CD4-positive, CD25-positive, alpha-beta regulatory T cell (primary cell): ENCODE measurements around the gene ABCD1. TPM values are rescaled to one million over a fixed set of nuclear protein-coding genes. Genes with fewer than 3 reads are reported as not detected.

Experiments
- ATAC-seq, 2 donors: fragments of 150-1000 bp; cut with Tn5 transposase; one replicate each; pipeline ENCODE4 v1.10.0; 2021; ENCODE audit warnings: low read depth in 2 of 2, moderate number of reproducible peaks in 2 of 2, moderate library complexity in 1 of 2
- DNase-seq, 3 donors: peaks; one replicate each; pipeline versions ENCODE4 v3.0.0 to v3.0.0-alpha.2; 2012 to 2022; ENCODE audit warnings: mixed read lengths in 1 of 3
- H3K27ac ChIP-seq: one replicate; pipeline ENCODE4 v1.7.0; 2013; ENCODE audit warnings: mild to moderate bottlenecking, low read length; ENCODE audit not compliant: insufficient read depth, poor library complexity, severe bottlenecking
- H3K27me3 ChIP-seq: one replicate; pipeline ENCODE4 v1.7.0; 2013; ENCODE audit warnings: low read length; ENCODE audit not compliant: control insufficient read depth, insufficient read depth
- H3K36me3 ChIP-seq: one replicate; pipeline ENCODE4 v1.7.0; 2013; ENCODE audit warnings: mild to moderate bottlenecking, low read length, moderate library complexity; ENCODE audit not compliant: control insufficient read depth, insufficient read depth
- H3K4me1 ChIP-seq: 2 replicates; pipeline ENCODE4 v1.7.0; 2013; ENCODE audit warnings: mild to moderate bottlenecking, low read length; ENCODE audit not compliant: insufficient read depth, control insufficient read depth, poor library complexity, severe bottlenecking
- H3K4me3 ChIP-seq: one replicate; pipeline ENCODE4 v1.7.0; 2013; ENCODE audit warnings: low read depth, mild to moderate bottlenecking, low read length, moderate library complexity
- H3K9me3 ChIP-seq, 2 experiments: 1 replicate in 1 of 2; 2 replicates in 1 of 2; pipeline ENCODE4 v1.7.0; 2013; ENCODE audit warnings: low read length in 2 of 2, mild to moderate bottlenecking in 1 of 2, moderate library complexity in 1 of 2; ENCODE audit not compliant: control insufficient read depth in 2 of 2
- H3K27ac Mint-ChIP-seq, 3 donors: one replicate each; pipeline ENCODE4 v1.8.0; 2020 to 2022; ENCODE audit warnings: mild to moderate bottlenecking in 3 of 3, mixed read lengths in 3 of 3, moderate library complexity in 2 of 3
- H3K27me3 Mint-ChIP-seq: one replicate; pipeline ENCODE4 v1.8.0; 2022; ENCODE audit warnings: mild to moderate bottlenecking, mixed read lengths
- H3K36me3 Mint-ChIP-seq: one replicate; pipeline ENCODE4 v1.8.0; 2020; ENCODE audit warnings: mixed read lengths
- H3K4me1 Mint-ChIP-seq, 4 donors: one replicate each; pipeline ENCODE4 v1.8.0; 2020 to 2022; ENCODE audit warnings: mixed read lengths in 4 of 4, mild to moderate bottlenecking in 1 of 4
- H3K4me3 Mint-ChIP-seq, 4 donors: one replicate each; pipeline ENCODE4 v1.8.0; 2020 to 2022; ENCODE audit warnings: mild to moderate bottlenecking in 4 of 4, mixed read lengths in 4 of 4, moderate library complexity in 3 of 4
- H3K9me3 Mint-ChIP-seq, 7 donors: one replicate each; pipeline ENCODE4 v1.8.0; 2020 to 2022; ENCODE audit warnings: mixed read lengths in 7 of 7, mild to moderate bottlenecking in 3 of 7, moderate library complexity in 2 of 7
- polyA plus RNA-seq, 4 donors: library from polyadenylated mRNA; unstranded; fragments of 300-500 nt; fragmentation: Illumina TruSeq; gene quantifications; one replicate each; pipeline ENCODE4 v1.2.3, GENCODE V29; 2021
- total RNA-seq: library from RNA; stranded (reverse); gene quantifications from one replicate; pipeline ENCODE4 v1.2.3, GENCODE V29; 2022

ABCD1 gene
- total and polyA plus RNA-seq, 5 donors from 2014 or later = 1.1 to 7.5 (median 1.7) TPM

- no peaks in the 10 kb centered on the region for H3K36me3 ChIP-seq
- peak; percentile 77 to 85 for ATAC-seq
- DNase-seq = peak; percentile 64 to 71 (median 67)
- no peaks in the 10 kb centered on the region for H3K9me3 ChIP-seq
- no peak within 1 kb of the TSS for H3K4me3 ChIP-seq
- Mint-ChIP-seq H3K27me3 (no peaks in the 10 kb centered on the region), H3K4me3 (peak within 1 kb of the TSS in 1 of 4 donors; percentile 13), H3K36me3 (no peaks in the 10 kb centered on the region), H3K4me1 (peaks cover 0 to 4% (median 0%) of the 10 kb centered on the region in 4 donors), H3K27ac (no peak within 1 kb of the TSS), H3K9me3 (no peaks in the 10 kb centered on the region)
- no peaks in the 10 kb centered on the region for H3K4me1 ChIP-seq
- H3K27ac ChIP-seq = no peak within 1 kb of the TSS
- H3K27me3 ChIP-seq = no peaks in the 10 kb centered on the region
Measured at GRCh38 chrX:153763989-153764755, 39.5 kb downstream of the ABCD1 start, which contains the start of gene PLXNB3. Gene PLXNB3 (plus strand): TSS chrX:153764249. CDS start chrX:153765536, 1,287 bp downstream.

- no peaks in the 10 kb centered on the region for H3K27me3 Mint-ChIP-seq
- no peaks in the 10 kb centered on the region for H3K27me3 ChIP-seq
- no peaks in the 10 kb centered on the region for H3K9me3 ChIP-seq
- H3K9me3 Mint-ChIP-seq = no peaks in the 10 kb centered on the region
- no peaks in the 10 kb centered on the region for H3K36me3 ChIP-seq
- no peak overlapping the region for H3K27ac ChIP-seq
- no peak overlapping the region for H3K4me3 Mint-ChIP-seq
- no peak overlapping the region for H3K4me3 ChIP-seq
- no peaks in the 10 kb centered on the region for H3K36me3 Mint-ChIP-seq
- H3K4me1 Mint-ChIP-seq = peaks cover 0 to 4% (median 0%) of the 10 kb centered on the region in 4 donors
- no peak overlapping the region for H3K27ac Mint-ChIP-seq
- ATAC-seq (no peak), DNase-seq (no peak)
- H3K4me1 ChIP-seq = no peaks in the 10 kb centered on the region
Measured at GRCh38 chrX:153764786-153765137, 40.1 kb downstream of the ABCD1 start.

DNA sequence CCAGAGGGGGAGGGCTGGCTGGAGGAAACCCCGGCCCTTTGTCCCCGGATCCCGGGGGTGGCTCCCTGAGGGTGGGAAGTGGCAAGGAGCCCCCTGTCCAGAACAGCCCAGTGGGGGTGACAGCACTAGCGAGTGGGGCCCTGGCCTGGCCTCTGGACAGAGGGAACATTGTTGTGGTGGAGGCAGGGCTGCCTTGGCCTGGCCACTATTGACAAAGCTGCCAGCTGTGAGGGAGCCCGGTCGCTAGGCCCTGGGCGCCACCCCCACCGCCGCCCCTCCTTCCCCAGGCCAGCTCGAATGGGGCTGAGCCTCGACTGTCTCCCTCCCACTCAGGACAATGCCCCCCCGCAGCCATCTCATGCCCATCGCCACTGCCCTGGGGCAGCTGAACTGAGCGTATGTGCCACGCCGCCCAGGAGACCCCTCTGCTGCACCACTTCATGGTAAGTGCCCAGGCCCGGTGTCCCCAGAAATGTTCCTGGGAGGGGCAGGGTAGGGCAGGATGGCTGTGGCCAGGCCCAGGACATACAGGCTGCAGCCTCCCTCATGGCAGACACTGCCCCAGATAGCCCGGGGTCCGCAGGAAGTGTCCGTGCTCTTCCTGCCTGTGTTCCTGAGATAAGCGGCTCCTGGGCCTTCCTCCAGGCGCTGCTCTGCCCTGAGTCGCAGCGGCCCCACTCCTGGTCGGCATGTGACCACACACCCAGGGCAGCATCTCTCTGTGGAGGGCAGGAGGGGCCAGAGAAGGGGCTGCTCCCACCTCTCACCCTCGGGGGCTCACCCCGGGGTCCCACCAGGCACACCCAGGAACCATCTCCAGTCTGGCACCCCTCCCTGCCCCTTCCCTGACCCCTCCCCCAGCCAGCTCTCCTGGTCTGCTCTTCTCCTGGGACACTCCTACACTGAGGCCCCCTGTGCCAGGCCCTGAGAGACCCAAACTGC is 40.8 kb downstream of the ABCD1 start:
- H3K4me1 ChIP-seq = no peaks in the 10 kb centered on the region
- Mint-ChIP-seq H3K9me3 (no peaks in the 10 kb centered on the region), H3K27me3 (no peaks in the 10 kb centered on the region), H3K4me1 (peaks cover 0 to 4% (median 0%) of the 10 kb centered on the region in 4 donors), H3K4me3 (no peak overlapping the region), H3K27ac (no peak overlapping the region), H3K36me3 (no peaks in the 10 kb centered on the region)
- no peaks in the 10 kb centered on the region for H3K27me3 ChIP-seq
- no peak overlapping the region for H3K4me3 ChIP-seq
- H3K36me3 ChIP-seq = no peaks in the 10 kb centered on the region
- ATAC-seq (no peak), DNase-seq (no peak)
- H3K9me3 ChIP-seq = no peaks in the 10 kb centered on the region
- H3K27ac ChIP-seq = no peak overlapping the region

- H3K9me3 ChIP-seq = no peaks in the 10 kb centered on the region
- Mint-ChIP-seq H3K27me3 (no peaks in the 10 kb centered on the region), H3K9me3 (no peaks in the 10 kb centered on the region), H3K36me3 (no peaks in the 10 kb centered on the region), H3K27ac (no peak overlapping the region), H3K4me3 (peak overlapping the region in 1 of 4 donors; percentile 15), H3K4me1 (peaks cover 0 to 4% (median 0%) of the 10 kb centered on the region in 4 donors)
- H3K27me3 ChIP-seq = no peaks in the 10 kb centered on the region
- no peak overlapping the region for H3K27ac ChIP-seq
- DNase-seq (no peak), ATAC-seq (no peak)
- no peaks in the 10 kb centered on the region for H3K4me1 ChIP-seq
- no peaks in the 10 kb centered on the region for H3K36me3 ChIP-seq
- H3K4me3 ChIP-seq = no peak overlapping the region
Measured at GRCh38 chrX:153766098-153766817, 41.6 kb downstream of the ABCD1 start.

GRCh38 chrX:153766871-153767673 is 42.4 kb downstream of the ABCD1 start:
- Mint-ChIP-seq H3K27me3 (no peaks in the 10 kb centered on the region), H3K4me1 (peaks cover 0 to 4% (median 0%) of the 10 kb centered on the region in 4 donors), H3K27ac (no peak overlapping the region), H3K9me3 (no peaks in the 10 kb centered on the region), H3K36me3 (no peaks in the 10 kb centered on the region), H3K4me3 (no peak overlapping the region)
- H3K27ac ChIP-seq = no peak overlapping the region
- H3K27me3 ChIP-seq = no peaks in the 10 kb centered on the region
- H3K4me3 ChIP-seq = no peak overlapping the region
- H3K4me1 ChIP-seq = no peaks in the 10 kb centered on the region
- no peaks in the 10 kb centered on the region for H3K9me3 ChIP-seq
- DNase-seq = no peak
- H3K36me3 ChIP-seq = no peaks in the 10 kb centered on the region
- ATAC-seq = no peak

DNA sequence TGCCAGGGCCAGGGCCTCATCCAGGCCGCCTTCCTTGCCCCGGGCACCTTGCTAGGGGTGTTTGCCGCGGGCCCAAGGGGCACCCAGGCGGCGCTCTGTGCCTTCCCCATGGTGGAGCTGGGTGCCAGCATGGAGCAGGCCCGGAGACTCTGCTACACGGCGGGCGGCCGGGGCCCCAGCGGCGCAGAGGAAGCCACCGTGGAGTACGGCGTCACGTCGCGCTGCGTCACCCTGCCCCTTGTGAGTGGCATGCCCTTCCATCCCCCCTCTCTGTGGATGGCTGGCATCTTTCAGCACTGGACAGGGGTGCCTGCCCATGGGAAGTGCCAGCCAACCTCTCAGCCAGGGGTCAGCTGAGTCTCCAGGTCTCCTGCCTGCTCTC is 43.0 kb downstream of the ABCD1 start:
- Histone ChIP-seq H3K9me3 (no peaks in the 10 kb centered on the region), H3K27ac (no peak overlapping the region), H3K27me3 (no peaks in the 10 kb centered on the region), H3K36me3 (no peaks in the 10 kb centered on the region), H3K4me3 (no peak overlapping the region), H3K4me1 (no peaks in the 10 kb centered on the region)
- Mint-ChIP-seq H3K27me3 (no peaks in the 10 kb centered on the region), H3K36me3 (no peaks in the 10 kb centered on the region), H3K9me3 (no peaks in the 10 kb centered on the region), H3K27ac (no peak overlapping the region), H3K4me3 (no peak overlapping the region), H3K4me1 (peaks cover 0 to 4% (median 0%) of the 10 kb centered on the region in 4 donors)
- no peak for ATAC-seq
- no peak for DNase-seq
